ENCODE results near the gene MAGI1. TPM values are rescaled to one million over a fixed set of nuclear protein-coding genes. Genes with fewer than 3 reads are reported as not detected.

Gene MAGI1
- total RNA-seq, 1 donor from 2014 or later, result 18.7 TPM

- TF ChIP-seq, protein P1, sequence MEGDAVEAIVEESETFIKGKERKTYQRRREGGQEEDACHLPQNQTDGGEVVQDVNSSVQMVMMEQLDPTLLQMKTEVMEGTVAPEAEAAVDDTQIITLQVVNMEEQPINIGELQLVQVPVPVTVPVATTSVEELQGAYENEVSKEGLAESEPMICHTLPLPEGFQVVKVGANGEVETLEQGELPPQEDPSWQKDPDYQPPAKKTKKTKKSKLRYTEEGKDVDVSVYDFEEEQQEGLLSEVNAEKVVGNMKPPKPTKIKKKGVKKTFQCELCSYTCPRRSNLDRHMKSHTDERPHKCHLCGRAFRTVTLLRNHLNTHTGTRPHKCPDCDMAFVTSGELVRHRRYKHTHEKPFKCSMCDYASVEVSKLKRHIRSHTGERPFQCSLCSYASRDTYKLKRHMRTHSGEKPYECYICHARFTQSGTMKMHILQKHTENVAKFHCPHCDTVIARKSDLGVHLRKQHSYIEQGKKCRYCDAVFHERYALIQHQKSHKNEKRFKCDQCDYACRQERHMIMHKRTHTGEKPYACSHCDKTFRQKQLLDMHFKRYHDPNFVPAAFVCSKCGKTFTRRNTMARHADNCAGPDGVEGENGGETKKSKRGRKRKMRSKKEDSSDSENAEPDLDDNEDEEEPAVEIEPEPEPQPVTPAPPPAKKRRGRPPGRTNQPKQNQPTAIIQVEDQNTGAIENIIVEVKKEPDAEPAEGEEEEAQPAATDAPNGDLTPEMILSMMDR (IDR thresholded peaks at IDR 0.05), result no peak
- Mint-ChIP-seq H3K9me3 (ENCODE audit: low read depth) (peaks cover 11% of the 10 kb centered on the region), H3K36me3 (ENCODE audit: low read depth) (peaks cover 3% of the 10 kb centered on the region), H3K27me3 (ENCODE audit: low read depth) (no peaks in the 10 kb centered on the region), H3K4me3 (ENCODE audit: unreplicated experiment) (no peak overlapping the region), H3K4me1 (ENCODE audit: low read depth) (no peaks in the 10 kb centered on the region), H3K27ac (ENCODE audit: unreplicated experiment) (no peak overlapping the region)
- no peak for DNase-seq (ENCODE audit: low spot score)
Measured at GRCh38 chr3:65653731-65654130, 385.0 kb downstream of the MAGI1 start.

GRCh38 chr3:65650247-65650646 lies 388.5 kb downstream of the MAGI1 start:
- Mint-ChIP-seq H3K4me1 (ENCODE audit: low read depth) (peaks cover 4% of the 10 kb centered on the region), H3K27me3 (ENCODE audit: low read depth) (no peaks in the 10 kb centered on the region), H3K36me3 (ENCODE audit: low read depth) (peaks cover 13% of the 10 kb centered on the region), H3K27ac (ENCODE audit: unreplicated experiment) (no peak overlapping the region), H3K4me3 (ENCODE audit: unreplicated experiment) (no peak overlapping the region), H3K9me3 (ENCODE audit: low read depth) (peaks cover 32% of the 10 kb centered on the region)
- TF ChIP-seq, protein P1 (IDR thresholded peaks at IDR 0.05), result no peak
- DNase-seq (ENCODE audit: low spot score), result no peak

DNA sequence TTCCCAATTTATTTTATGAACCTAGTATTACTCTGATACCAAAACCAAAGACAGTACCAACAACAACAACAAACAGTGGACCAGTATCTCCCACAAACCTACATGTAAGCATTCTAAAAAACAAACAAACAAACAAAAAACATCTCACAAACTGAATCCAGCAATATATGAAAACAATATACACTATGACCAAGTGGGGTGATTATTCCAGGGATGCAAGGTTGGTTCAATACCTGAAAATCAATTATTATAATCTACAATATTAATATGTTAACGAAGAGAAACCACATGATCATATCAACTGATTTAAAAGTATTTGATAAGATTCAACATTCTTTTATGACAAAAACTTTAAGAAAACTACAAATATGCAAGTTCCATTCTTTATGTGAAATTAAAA lies 391.3 kb downstream of the MAGI1 start:
- Mint-ChIP-seq H3K36me3 (ENCODE audit: low read depth) (peaks cover 13% of the 10 kb centered on the region), H3K27me3 (ENCODE audit: low read depth) (no peaks in the 10 kb centered on the region), H3K9me3 (ENCODE audit: low read depth) (peaks cover 38% of the 10 kb centered on the region), H3K27ac (ENCODE audit: unreplicated experiment) (no peak overlapping the region), H3K4me1 (ENCODE audit: low read depth) (peaks cover 27% of the 10 kb centered on the region), H3K4me3 (ENCODE audit: unreplicated experiment) (no peak overlapping the region)
- TF ChIP-seq, protein P1 (IDR thresholded peaks at IDR 0.05), result no peak
- DNase-seq (ENCODE audit: low spot score), result no peak

- Mint-ChIP-seq H3K4me1 (ENCODE audit: low read depth) (peaks cover 37% of the 10 kb centered on the region), H3K9me3 (ENCODE audit: low read depth) (peaks cover 23% of the 10 kb centered on the region), H3K27me3 (ENCODE audit: low read depth) (no peaks in the 10 kb centered on the region), H3K27ac (ENCODE audit: unreplicated experiment) (no peak overlapping the region), H3K36me3 (ENCODE audit: low read depth) (peaks cover 7% of the 10 kb centered on the region), H3K4me3 (ENCODE audit: unreplicated experiment) (no peak overlapping the region)
- TF ChIP-seq, protein P1 (IDR thresholded peaks at IDR 0.05), result no peak
- no peak for DNase-seq (ENCODE audit: low spot score)
Measured at GRCh38 chr3:65642883-65643282, 395.8 kb downstream of the MAGI1 start.

GRCh38 chr3:65641777-65642176 lies 396.9 kb downstream of the MAGI1 start:
- Mint-ChIP-seq H3K9me3 (ENCODE audit: low read depth) (peaks cover 14% of the 10 kb centered on the region), H3K4me3 (ENCODE audit: unreplicated experiment) (no peak overlapping the region), H3K4me1 (ENCODE audit: low read depth) (peaks cover 37% of the 10 kb centered on the region), H3K27ac (ENCODE audit: unreplicated experiment) (no peak overlapping the region), H3K36me3 (ENCODE audit: low read depth) (peaks cover 3% of the 10 kb centered on the region), H3K27me3 (ENCODE audit: low read depth) (no peaks in the 10 kb centered on the region)
- DNase-seq (ENCODE audit: low spot score), result no peak
- TF ChIP-seq, protein P1 (IDR thresholded peaks at IDR 0.05), result no peak
